NB4 (cell line): ENCODE measurements around the gene ACSS2.

Source experiments
- CTCF ChIP-seq: IDR thresholded peaks from one replicate; pipeline ENCODE4 v1.5.1; 2012; ENCODE audit warnings: low read depth, low read length
- MAX ChIP-seq: IDR thresholded peaks from 2 replicates; pipeline ENCODE4 v1.6.1; 2011; ENCODE audit warnings: low read depth, low read length
- POLR2A ChIP-seq: IDR thresholded peaks from 2 replicates; pipeline ENCODE4 v1.6.1; 2011; ENCODE audit warnings: mild to moderate bottlenecking; ENCODE audit not compliant: insufficient read length; ENCODE audit errors: extremely low read depth

GRCh38 chr20:34842143-34842542, 34.3 kb upstream of the ACSS2 start:
- no peak for TF ChIP-seq CTCF
- no peak for TF ChIP-seq POLR2A
- no peak for TF ChIP-seq MAX
